Measurements from ENCODE around the gene ETV4.

DNA sequence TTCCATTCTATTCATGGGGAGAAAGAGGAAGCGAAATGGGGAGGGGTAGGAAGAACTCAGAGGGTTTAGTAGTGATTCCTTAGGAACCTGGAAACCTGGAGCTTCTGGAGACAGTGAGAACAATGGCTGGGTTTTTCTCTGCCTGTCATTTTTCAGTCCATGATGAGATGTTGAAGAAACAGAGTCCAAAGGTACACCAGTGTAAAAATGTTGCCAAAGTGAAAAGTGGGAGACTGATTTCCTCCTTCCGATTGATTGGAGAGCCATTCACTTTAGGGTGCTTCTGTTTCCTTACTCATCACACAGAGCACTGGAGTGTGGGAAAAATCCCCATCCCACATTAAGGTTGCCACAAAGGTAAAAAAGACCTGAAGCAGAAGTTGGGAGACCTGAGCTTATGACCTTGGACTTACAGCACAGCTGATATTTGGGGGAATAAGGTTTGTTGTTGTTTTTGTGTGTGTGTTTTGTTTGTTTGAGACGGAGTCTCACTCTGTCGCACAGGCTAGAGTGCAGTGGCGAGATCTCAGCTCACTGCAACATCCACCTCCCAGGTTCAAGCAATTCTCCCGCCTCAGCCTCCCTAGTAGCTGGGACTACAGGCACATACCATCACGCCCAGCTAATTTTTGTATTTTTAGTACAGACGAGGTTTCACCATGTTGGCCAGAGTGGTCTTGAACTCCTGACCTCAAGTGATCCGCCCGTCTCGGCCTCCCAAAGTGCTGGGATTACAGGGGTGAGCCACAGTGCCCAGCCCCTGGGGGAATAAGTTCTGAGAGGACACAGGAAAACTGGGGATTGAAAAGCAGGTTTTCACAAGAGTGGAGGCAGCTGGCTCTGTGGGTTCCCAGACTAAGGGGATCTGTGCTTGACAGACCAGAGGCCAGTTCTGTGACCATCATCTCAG lies 63.8 kb downstream of the ETV4 start:
- no peak for TF ChIP-seq POLR2A (IDR thresholded peaks at IDR 0.05; ENCODE audit: low read length)
- no peak for TF ChIP-seq GATA1 (IDR thresholded peaks at IDR 0.05; ENCODE audit: low read depth, low read length)
